ENCODE data around the gene RFX1.

The RFX1 gene

GRCh38 chr19:14000691-14001375, 5.3 kb downstream of the RFX1 start:
- no peaks in the 10 kb centered on the region for H3K27me3 Mint-ChIP-seq
- peak overlapping the region; percentile 99 for H3K27ac Mint-ChIP-seq (ENCODE audit: low read depth)
- H3K9me3 Mint-ChIP-seq = no peaks in the 10 kb centered on the region
- no peak for ATAC-seq (replicated peaks; ENCODE audit: extremely low read depth, poor library complexity, severe bottlenecking)
- H3K4me3 Mint-ChIP-seq = no peak overlapping the region
- no peak for DNase-seq (ENCODE audit: low spot score in 2 of 2)
- peaks cover 36% of the 10 kb centered on the region for H3K4me1 Mint-ChIP-seq
- H3K36me3 Mint-ChIP-seq (ENCODE audit: insufficient read depth) = peaks cover 21% of the 10 kb centered on the region

GRCh38 chr19:13999085-13999484, 7.0 kb downstream of the RFX1 start:
- Mint-ChIP-seq H3K27me3 (no peaks in the 10 kb centered on the region), H3K36me3 (ENCODE audit: insufficient read depth) (peaks cover 17% of the 10 kb centered on the region), H3K4me1 (peaks cover 25% of the 10 kb centered on the region), H3K9me3 (no peaks in the 10 kb centered on the region), H3K27ac (ENCODE audit: low read depth) (no peak overlapping the region), H3K4me3 (no peak overlapping the region)
- no peak for ATAC-seq (replicated peaks; ENCODE audit: extremely low read depth, poor library complexity, severe bottlenecking)
- no peak for DNase-seq (ENCODE audit: low spot score in 2 of 2)

- H3K9me3 Mint-ChIP-seq = no peaks in the 10 kb centered on the region
- ATAC-seq (replicated peaks; ENCODE audit: extremely low read depth, poor library complexity, severe bottlenecking) (no peak), DNase-seq (ENCODE audit: low spot score in 2 of 2) (no peak)
- peak overlapping the region; percentile 49 for H3K27ac Mint-ChIP-seq (ENCODE audit: low read depth)
- peaks cover 18% of the 10 kb centered on the region for H3K36me3 Mint-ChIP-seq (ENCODE audit: insufficient read depth)
- H3K4me1 Mint-ChIP-seq = peaks cover 23% of the 10 kb centered on the region
- H3K27me3 Mint-ChIP-seq = no peaks in the 10 kb centered on the region
- H3K4me3 Mint-ChIP-seq = no peak overlapping the region
Observed at GRCh38 chr19:13998426-13998825, 7.7 kb downstream of the RFX1 start.

GRCh38 chr19:13997631-13997962, 8.5 kb downstream of the RFX1 start:
- H3K4me1 Mint-ChIP-seq = peaks cover 14% of the 10 kb centered on the region
- peaks cover 20% of the 10 kb centered on the region for H3K36me3 Mint-ChIP-seq (ENCODE audit: insufficient read depth)
- DNase-seq (ENCODE audit: low spot score in 2 of 2) (no peak), ATAC-seq (replicated peaks; ENCODE audit: extremely low read depth, poor library complexity, severe bottlenecking) (no peak)
- H3K27me3 Mint-ChIP-seq = no peaks in the 10 kb centered on the region
- H3K9me3 Mint-ChIP-seq = no peaks in the 10 kb centered on the region
- H3K4me3 Mint-ChIP-seq = no peak overlapping the region
- H3K27ac Mint-ChIP-seq (ENCODE audit: low read depth) = peak overlapping the region; percentile 49

GRCh38 chr19:13996928-13997630, 9.0 kb downstream of the RFX1 start:
- Mint-ChIP-seq H3K36me3 (ENCODE audit: insufficient read depth) (peaks cover 21% of the 10 kb centered on the region), H3K4me1 (peaks cover 13% of the 10 kb centered on the region), H3K27ac (ENCODE audit: low read depth) (no peak overlapping the region), H3K9me3 (no peaks in the 10 kb centered on the region), H3K4me3 (no peak overlapping the region), H3K27me3 (no peaks in the 10 kb centered on the region)
- no peak for DNase-seq (ENCODE audit: low spot score in 2 of 2)
- no peak for ATAC-seq (replicated peaks; ENCODE audit: extremely low read depth, poor library complexity, severe bottlenecking)

- no peaks in the 10 kb centered on the region for H3K27me3 Mint-ChIP-seq
- H3K27ac Mint-ChIP-seq (ENCODE audit: low read depth) = no peak overlapping the region
- H3K4me1 Mint-ChIP-seq = peaks cover 9% of the 10 kb centered on the region
- ATAC-seq (replicated peaks; ENCODE audit: extremely low read depth, poor library complexity, severe bottlenecking) (no peak), DNase-seq (ENCODE audit: low spot score in 2 of 2) (no peak)
- peaks cover 21% of the 10 kb centered on the region for H3K36me3 Mint-ChIP-seq (ENCODE audit: insufficient read depth)
- H3K9me3 Mint-ChIP-seq = no peaks in the 10 kb centered on the region
- H3K4me3 Mint-ChIP-seq = no peak overlapping the region
Observed at GRCh38 chr19:13995878-13996765, 10.0 kb downstream of the RFX1 start.

GRCh38 chr19:13995017-13995728, 10.9 kb downstream of the RFX1 start:
- H3K36me3 Mint-ChIP-seq (ENCODE audit: insufficient read depth) = peaks cover 22% of the 10 kb centered on the region
- H3K4me1 Mint-ChIP-seq = peaks cover 6% of the 10 kb centered on the region
- no peaks in the 10 kb centered on the region for H3K9me3 Mint-ChIP-seq
- no peaks in the 10 kb centered on the region for H3K27me3 Mint-ChIP-seq
- no peak overlapping the region for H3K27ac Mint-ChIP-seq (ENCODE audit: low read depth)
- DNase-seq (ENCODE audit: low spot score in 2 of 2) = no peak
- no peak overlapping the region for H3K4me3 Mint-ChIP-seq
- ATAC-seq (replicated peaks; ENCODE audit: extremely low read depth, poor library complexity, severe bottlenecking) = no peak

GRCh38 chr19:13993590-13994300, 12.4 kb downstream of the RFX1 start:
- DNase-seq (ENCODE audit: low spot score in 2 of 2) = no peak
- no peaks in the 10 kb centered on the region for H3K27me3 Mint-ChIP-seq
- peak overlapping the region; percentile 38 for H3K27ac Mint-ChIP-seq (ENCODE audit: low read depth)
- H3K36me3 Mint-ChIP-seq (ENCODE audit: insufficient read depth) = peaks cover 25% of the 10 kb centered on the region
- no peak overlapping the region for H3K4me3 Mint-ChIP-seq
- no peak for ATAC-seq (replicated peaks; ENCODE audit: extremely low read depth, poor library complexity, severe bottlenecking)
- peaks cover 20% of the 10 kb centered on the region for H3K4me1 Mint-ChIP-seq
- no peaks in the 10 kb centered on the region for H3K9me3 Mint-ChIP-seq

- H3K36me3 Mint-ChIP-seq (ENCODE audit: insufficient read depth) = peaks cover 26% of the 10 kb centered on the region
- no peaks in the 10 kb centered on the region for H3K27me3 Mint-ChIP-seq
- ATAC-seq (replicated peaks; ENCODE audit: extremely low read depth, poor library complexity, severe bottlenecking) = no peak
Observed at GRCh38 chr19:13992025-13992424, 14.1 kb downstream of the RFX1 start.

GRCh38 chr19:13990085-13990484, 16.0 kb downstream of the RFX1 start:
- H3K4me3 Mint-ChIP-seq = peak overlapping the region; percentile 34
- peaks cover 50% of the 10 kb centered on the region for H3K4me1 Mint-ChIP-seq
- no peaks in the 10 kb centered on the region for H3K9me3 Mint-ChIP-seq
- H3K27ac Mint-ChIP-seq (ENCODE audit: low read depth) = peak overlapping the region; percentile 94
- DNase-seq (ENCODE audit: low spot score in 2 of 2) (no peak), ATAC-seq (replicated peaks; ENCODE audit: extremely low read depth, poor library complexity, severe bottlenecking) (no peak)
- no peaks in the 10 kb centered on the region for H3K27me3 Mint-ChIP-seq
- peaks cover 32% of the 10 kb centered on the region for H3K36me3 Mint-ChIP-seq (ENCODE audit: insufficient read depth)

More at GRCh38 chr19:13992025-13992424, 14.1 kb downstream of the RFX1 start:
- no peak for DNase-seq (ENCODE audit: low spot score in 2 of 2)
- H3K4me3 Mint-ChIP-seq = no peak overlapping the region
- peaks cover 30% of the 10 kb centered on the region for H3K4me1 Mint-ChIP-seq
- H3K9me3 Mint-ChIP-seq = no peaks in the 10 kb centered on the region
- no peak overlapping the region for H3K27ac Mint-ChIP-seq (ENCODE audit: low read depth)

GRCh38 chr19:13989487-13989886, 16.6 kb downstream of the RFX1 start:
- H3K27me3 Mint-ChIP-seq = no peaks in the 10 kb centered on the region
- no peak overlapping the region for H3K4me3 Mint-ChIP-seq
- H3K4me1 Mint-ChIP-seq = peaks cover 50% of the 10 kb centered on the region
- H3K9me3 Mint-ChIP-seq = no peaks in the 10 kb centered on the region
- peak overlapping the region; percentile 94 for H3K27ac Mint-ChIP-seq (ENCODE audit: low read depth)
- DNase-seq (ENCODE audit: low spot score in 2 of 2) (no peak), ATAC-seq (replicated peaks; ENCODE audit: extremely low read depth, poor library complexity, severe bottlenecking) (no peak)
- peaks cover 32% of the 10 kb centered on the region for H3K36me3 Mint-ChIP-seq (ENCODE audit: insufficient read depth)

All from central memory CD8-positive, alpha-beta T cell (primary cell).